Activated CD8-positive, alpha-beta memory T cell treated with anti-CD3 and anti-CD28 coated beads, Interleukin-2, amount 50 U/mL, for 1 hour (primary cell): ENCODE measurements around the gene TFAP2E.
"Not testable (repeated sequence)": the region's sequence is repeated elsewhere in the genome, so short reads cannot be mapped to it uniquely, and the experiment has no call there.

Experiments used
- DNase-seq: peaks from one replicate; pipeline ENCODE4 v3.0.0-alpha.2; 2020; ENCODE audit errors: extremely low read depth

TFAP2E gene

GRCh38 chr1:35574125-35574654, 1.1 kb downstream of the TFAP2E start:
- no peak for DNase-seq

GRCh38 chr1:35574655-35575415, 1.7 kb downstream of the TFAP2E start:
- DNase-seq = no peak

- DNase-seq = no peak
These were observed 2.4 kb downstream of the TFAP2E start for GRCh38 chr1:35575416-35575958.

GRCh38 chr1:35576061-35576765, 3.1 kb downstream of the TFAP2E start:
- no peak for DNase-seq

GRCh38 chr1:35576766-35577070, 3.6 kb downstream of the TFAP2E start:
- not testable (repeated sequence) for DNase-seq

GRCh38 chr1:35577071-35577998, 4.2 kb downstream of the TFAP2E start:
- DNase-seq = no peak

GRCh38 chr1:35580949-35581388, 7.9 kb downstream of the TFAP2E start:
- no peak for DNase-seq

- DNase-seq = not testable (repeated sequence)
These were observed 8.5 kb downstream of the TFAP2E start for GRCh38 chr1:35581621-35582020.

- DNase-seq = no peak
These were observed 12.2 kb downstream of the TFAP2E start for GRCh38 chr1:35585281-35585680.

GRCh38 chr1:35585805-35586204, 12.7 kb downstream of the TFAP2E start:
- DNase-seq = not testable (repeated sequence)

GRCh38 chr1:35586808-35587207, 13.7 kb downstream of the TFAP2E start:
- no peak for DNase-seq

GRCh38 chr1:35587736-35588135, 14.6 kb downstream of the TFAP2E start:
- no peak for DNase-seq

- DNase-seq = no peak
These were observed 15.2 kb downstream of the TFAP2E start for GRCh38 chr1:35588197-35588910.

- no peak for DNase-seq
These were observed 16.7 kb downstream of the TFAP2E start for GRCh38 chr1:35589516-35590427.

GRCh38 chr1:35590476-35591040, 17.4 kb downstream of the TFAP2E start:
- no peak for DNase-seq

GRCh38 chr1:35591211-35591610, 18.1 kb downstream of the TFAP2E start:
- DNase-seq = no peak

- DNase-seq = no peak
These were observed 20.1 kb downstream of the TFAP2E start for GRCh38 chr1:35592991-35593769.

GRCh38 chr1:35594005-35594760, 21.1 kb downstream of the TFAP2E start:
- no peak for DNase-seq
